ENCODE data around the gene ZNF730. TPM values are rescaled to one million over a fixed set of nuclear protein-coding genes. Genes with fewer than 3 reads are reported as not detected.
"Not testable (repeated sequence)": the region's sequence is repeated elsewhere in the genome, so short reads cannot be mapped to it uniquely, and the experiment has no call there.

The ZNF730 gene
- not detected for total RNA-seq
- 0 to 0.46 reads per million in 2 donors for total RNA-seq

DNA sequence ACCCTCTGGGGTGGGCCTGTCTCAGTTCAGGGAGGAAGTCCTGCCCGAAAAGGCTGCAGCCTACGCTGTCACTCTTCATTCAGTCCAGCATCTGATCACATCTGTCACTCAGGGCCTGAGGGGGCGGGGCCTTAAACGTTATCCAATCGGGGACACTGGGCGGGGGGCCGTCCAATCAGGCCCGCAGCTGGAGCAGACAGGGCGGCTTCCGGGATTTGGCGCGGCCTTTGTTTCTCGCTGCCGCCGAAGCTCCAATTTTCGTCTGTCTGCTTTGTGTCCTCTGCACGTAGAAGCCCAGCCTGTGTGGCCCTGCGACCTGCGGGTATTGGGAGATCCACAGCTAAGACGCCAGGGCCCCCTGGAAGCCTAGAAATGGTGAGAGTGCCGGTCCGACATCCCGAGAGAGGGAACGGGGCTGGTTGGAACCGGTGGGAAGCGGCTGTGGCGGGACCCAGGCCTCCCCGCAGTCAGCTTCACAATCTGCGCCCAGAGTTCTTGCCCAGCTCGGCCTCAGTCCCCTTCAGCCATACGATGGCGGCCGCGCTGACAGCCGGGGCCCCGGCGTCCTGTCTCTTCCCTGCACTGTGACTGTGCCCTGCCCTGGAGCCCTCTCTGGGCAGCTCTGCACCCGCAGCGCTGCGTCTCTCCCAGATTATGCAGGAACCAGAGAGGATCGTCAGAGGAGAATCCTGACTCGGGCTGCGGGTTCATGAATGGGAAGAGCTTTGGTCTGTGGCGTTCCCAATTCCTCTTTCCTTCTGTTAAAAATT is at the start of gene ZNF730:
ZNF730 (plus strand) TSS at position 224 of the 770 bp plus-strand sequence; CDS start at position 373, 149 bp downstream.
- no peaks in the 10 kb centered on the region for H3K9me3 ChIP-seq (ENCODE audit: control insufficient read depth, low read length, poor library complexity, severe bottlenecking)
- no peaks in the 10 kb centered on the region for H3K36me3 Mint-ChIP-seq (ENCODE audit: low read depth)
- DNase-seq (peak in 2 of 3 donors; percentile 23 to 26), ATAC-seq (peak; percentile 93)
- H3K4me3 Mint-ChIP-seq = peak within 1 kb of the TSS; percentile 80
- peaks cover 4% of the 10 kb centered on the region for H3K27me3 Mint-ChIP-seq
- no peaks in the 10 kb centered on the region for H3K4me1 Mint-ChIP-seq
- H3K27ac Mint-ChIP-seq = no peak within 1 kb of the TSS

DNA sequence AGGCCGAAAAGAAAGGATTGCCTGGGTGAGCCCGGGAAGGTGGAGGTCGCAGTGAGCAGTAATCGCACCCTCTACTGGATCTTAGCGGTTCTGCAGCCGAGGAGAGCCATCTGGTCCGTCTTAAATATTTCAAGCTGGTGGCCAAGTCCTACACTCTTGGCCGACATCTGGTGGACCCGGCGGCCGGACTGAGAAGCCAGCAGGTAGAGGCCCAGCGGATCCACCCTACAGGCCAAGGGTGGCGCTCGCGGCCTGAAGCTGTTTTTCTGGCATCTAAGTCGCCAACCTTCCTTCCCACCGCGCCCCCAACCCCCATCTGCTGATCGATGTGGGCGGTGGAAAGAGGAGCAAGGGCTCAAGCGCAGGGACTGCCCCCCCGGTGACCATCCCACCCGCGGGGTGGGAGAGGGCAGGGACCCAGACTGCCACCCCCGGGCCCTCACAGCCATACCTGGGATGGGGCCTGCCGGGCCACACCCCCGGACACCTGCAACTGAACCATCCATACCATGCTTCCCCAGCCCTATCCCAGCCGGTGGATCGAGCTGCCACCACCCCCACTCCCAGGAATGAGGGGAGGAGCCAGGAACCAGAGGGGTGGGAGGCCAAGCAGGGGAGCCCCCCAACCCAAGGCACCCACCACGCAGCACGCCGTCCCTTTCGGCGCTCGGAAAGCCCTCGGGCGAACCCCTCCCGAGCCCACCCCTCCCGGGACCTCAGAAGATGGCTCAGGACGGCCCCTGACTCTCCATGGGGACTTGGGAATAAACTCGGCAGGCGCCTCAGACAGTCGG is 46.3 kb upstream of the ZNF730 start:
- H3K36me3 Mint-ChIP-seq (ENCODE audit: low read depth) = no peaks in the 10 kb centered on the region
- no peak for ATAC-seq
- H3K27me3 Mint-ChIP-seq = no peaks in the 10 kb centered on the region
- H3K9me3 ChIP-seq (ENCODE audit: control insufficient read depth, low read length, poor library complexity, severe bottlenecking) = no peaks in the 10 kb centered on the region
- no peak overlapping the region for H3K27ac Mint-ChIP-seq
- H3K4me3 Mint-ChIP-seq = no peak overlapping the region
- DNase-seq = no peak
- H3K4me1 Mint-ChIP-seq = no peaks in the 10 kb centered on the region

DNA sequence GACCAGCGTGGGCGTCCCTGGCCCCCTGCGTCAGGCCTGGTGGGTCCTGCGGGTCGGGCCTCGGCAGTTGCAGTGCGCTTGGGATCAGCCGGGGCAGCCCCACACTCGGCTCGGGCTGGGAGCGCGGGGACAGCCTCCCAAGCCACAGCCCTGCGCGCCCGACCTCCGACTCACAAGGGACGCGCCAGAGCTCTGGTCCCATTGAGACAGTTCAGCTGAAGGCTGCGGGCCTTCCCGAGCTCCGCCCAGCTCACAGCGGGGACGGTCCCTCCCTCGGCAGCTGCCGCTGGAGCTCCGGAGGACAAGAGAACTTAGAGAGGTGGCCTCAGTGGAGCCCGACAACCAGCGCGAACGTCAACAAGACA is 45.7 kb upstream of the ZNF730 start:
- no peaks in the 10 kb centered on the region for H3K9me3 ChIP-seq (ENCODE audit: control insufficient read depth, low read length, poor library complexity, severe bottlenecking)
- Mint-ChIP-seq H3K4me3 (no peak overlapping the region), H3K27me3 (peaks cover 2% of the 10 kb centered on the region), H3K4me1 (no peaks in the 10 kb centered on the region), H3K27ac (no peak overlapping the region), H3K36me3 (ENCODE audit: low read depth) (no peaks in the 10 kb centered on the region)
- no peak for DNase-seq
- no peak for ATAC-seq

DNA sequence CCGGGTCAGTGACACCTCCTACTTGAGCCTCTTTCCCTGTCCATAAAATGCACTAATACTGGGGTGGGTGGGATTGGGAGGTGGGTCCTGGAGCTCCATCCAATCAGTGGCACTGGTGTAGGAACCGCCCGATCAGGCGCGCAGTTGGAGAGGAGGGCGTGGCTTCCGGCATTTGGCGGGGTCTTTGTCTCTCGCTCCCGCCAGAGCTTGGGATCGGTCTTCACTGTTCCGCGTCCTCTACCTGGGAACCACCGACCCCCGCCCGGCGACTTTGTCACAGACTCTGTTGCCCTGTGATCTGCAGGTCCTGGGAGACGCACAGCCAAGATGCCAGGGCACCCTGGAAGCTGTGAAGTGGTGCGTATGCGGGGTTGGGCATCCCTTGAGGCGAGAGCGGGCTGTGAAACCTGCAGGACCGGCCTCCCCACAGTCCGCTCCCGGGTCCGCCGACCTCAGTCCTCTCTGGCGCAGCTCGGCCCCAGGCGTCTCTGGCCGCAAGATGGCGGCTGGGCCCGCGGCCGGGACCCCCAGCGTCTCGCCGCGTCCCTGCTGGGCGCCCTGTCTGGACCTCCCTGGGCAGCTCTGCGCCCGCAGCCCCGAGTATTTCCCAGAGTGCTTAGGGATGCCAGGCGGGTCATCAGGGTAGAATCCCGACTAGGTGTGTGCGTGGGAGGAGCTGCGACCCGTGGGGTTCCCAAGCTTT is 41.6 kb upstream of the ZNF730 start:
- no peak overlapping the region for H3K4me3 Mint-ChIP-seq
- no peak for ATAC-seq
- DNase-seq = no peak

DNA sequence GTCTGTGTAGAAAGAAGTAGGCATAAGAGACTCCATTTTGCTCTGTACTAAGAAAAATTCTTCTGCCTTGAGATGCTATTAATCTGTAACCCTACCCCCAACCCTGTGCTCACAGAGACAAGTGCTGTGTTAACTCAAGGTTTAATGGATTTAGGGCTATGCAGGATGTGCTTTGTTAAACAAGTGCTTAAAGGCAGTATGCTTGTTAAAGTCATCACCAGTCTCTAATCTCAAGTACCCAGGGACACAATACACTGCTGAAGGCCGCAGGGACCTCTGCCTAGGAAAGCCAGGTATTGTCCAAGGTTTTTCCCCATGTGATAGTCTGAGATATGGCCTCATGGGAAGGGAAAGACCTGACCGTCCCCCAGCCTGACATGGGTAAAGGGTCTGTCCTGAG is 39.0 kb upstream of the ZNF730 start:
- not testable (repeated sequence) for DNase-seq; H3K4me3 Mint-ChIP-seq; H3K9me3 ChIP-seq (ENCODE audit: control insufficient read depth, low read length, poor library complexity, severe bottlenecking); H3K4me1 Mint-ChIP-seq; H3K36me3 Mint-ChIP-seq (ENCODE audit: low read depth); ATAC-seq; H3K27ac Mint-ChIP-seq
- H3K27me3 Mint-ChIP-seq = peaks cover 12% of the 10 kb centered on the region

More for the DNA sequence above, 41.6 kb upstream of the ZNF730 start:
- H3K36me3 Mint-ChIP-seq (ENCODE audit: low read depth) = no peaks in the 10 kb centered on the region
- H3K4me1 Mint-ChIP-seq = no peaks in the 10 kb centered on the region
- H3K27ac Mint-ChIP-seq = no peak overlapping the region
- peaks cover 12% of the 10 kb centered on the region for H3K27me3 Mint-ChIP-seq
- H3K9me3 ChIP-seq (ENCODE audit: control insufficient read depth, low read length, poor library complexity, severe bottlenecking) = no peaks in the 10 kb centered on the region

DNA sequence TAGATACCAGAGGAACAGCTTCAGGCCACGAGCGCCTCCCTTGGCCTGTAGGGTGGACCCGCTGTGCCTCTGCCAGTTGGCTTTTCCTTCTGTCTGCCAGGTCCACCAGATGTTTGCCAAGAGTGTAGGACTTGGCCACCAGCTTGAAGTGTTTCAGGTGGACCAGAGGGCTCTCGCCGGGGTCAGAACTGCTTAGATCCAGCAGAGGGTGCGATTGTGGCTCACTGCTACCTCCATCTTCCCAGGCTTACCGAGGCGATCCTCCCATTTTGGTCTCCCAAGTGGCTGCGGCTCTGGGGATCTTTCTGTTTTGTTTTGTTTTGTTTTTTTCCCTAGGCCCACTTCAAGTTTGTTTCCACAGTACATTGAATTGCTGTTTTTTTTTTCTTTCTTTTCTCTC is 23.0 kb upstream of the ZNF730 start:
- Mint-ChIP-seq H3K4me3 (no peak overlapping the region), H3K4me1 (no peaks in the 10 kb centered on the region), H3K27me3 (no peaks in the 10 kb centered on the region), H3K27ac (no peak overlapping the region), H3K36me3 (ENCODE audit: low read depth) (no peaks in the 10 kb centered on the region)
- H3K9me3 ChIP-seq (ENCODE audit: control insufficient read depth, low read length, poor library complexity, severe bottlenecking) = peaks cover 5% of the 10 kb centered on the region
- DNase-seq (no peak), ATAC-seq (no peak)

DNA sequence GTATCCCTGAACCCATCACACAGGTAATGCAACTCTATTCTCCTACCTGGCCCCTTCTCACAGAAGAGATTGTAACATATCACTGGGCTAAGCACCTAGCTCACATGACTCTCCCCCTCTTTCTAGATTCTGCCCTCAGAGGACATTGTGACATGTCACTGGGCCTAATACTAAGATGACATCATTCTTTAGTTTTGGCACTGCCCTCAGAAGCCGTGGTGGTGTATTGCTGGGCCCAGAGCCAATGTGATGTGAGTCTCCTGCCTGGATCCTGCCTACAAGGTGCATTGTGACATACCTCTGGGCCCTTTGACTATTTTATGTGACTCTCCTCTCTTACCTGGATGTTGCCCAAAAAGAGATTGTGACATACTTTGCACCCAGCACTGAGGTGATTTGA is 21.4 kb upstream of the ZNF730 start:
- Mint-ChIP-seq H3K4me3 (no peak overlapping the region), H3K27me3 (no peaks in the 10 kb centered on the region), H3K27ac (no peak overlapping the region), H3K4me1 (no peaks in the 10 kb centered on the region), H3K36me3 (ENCODE audit: low read depth) (no peaks in the 10 kb centered on the region)
- H3K9me3 ChIP-seq (ENCODE audit: control insufficient read depth, low read length, poor library complexity, severe bottlenecking) = peaks cover 5% of the 10 kb centered on the region
- ATAC-seq (no peak), DNase-seq (no peak)

DNA sequence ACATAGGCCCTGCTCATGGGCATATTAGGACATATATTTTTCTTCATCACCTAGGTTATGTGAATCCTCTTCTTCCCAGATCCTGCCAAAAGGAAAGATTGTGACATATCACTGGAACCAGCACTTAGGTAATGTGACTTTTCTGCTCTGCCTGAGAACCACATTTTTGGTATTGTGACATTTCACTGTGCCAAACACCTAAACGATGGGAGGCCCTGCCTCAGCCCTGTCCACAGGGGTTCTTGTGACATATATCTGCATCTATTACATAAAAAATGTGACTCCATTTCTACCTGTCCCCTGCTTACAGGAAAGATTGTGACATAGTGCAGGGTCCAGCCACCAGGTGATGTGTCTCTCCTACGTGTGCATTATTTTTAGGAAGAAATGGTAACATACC is 18.5 kb upstream of the ZNF730 start:
- no peaks in the 10 kb centered on the region for H3K27me3 Mint-ChIP-seq
- DNase-seq (no peak), ATAC-seq (no peak)
- no peaks in the 10 kb centered on the region for H3K4me1 Mint-ChIP-seq
- peaks cover 5% of the 10 kb centered on the region for H3K9me3 ChIP-seq (ENCODE audit: control insufficient read depth, low read length, poor library complexity, severe bottlenecking)
- H3K27ac Mint-ChIP-seq = no peak overlapping the region
- no peak overlapping the region for H3K4me3 Mint-ChIP-seq
- no peaks in the 10 kb centered on the region for H3K36me3 Mint-ChIP-seq (ENCODE audit: low read depth)

DNA sequence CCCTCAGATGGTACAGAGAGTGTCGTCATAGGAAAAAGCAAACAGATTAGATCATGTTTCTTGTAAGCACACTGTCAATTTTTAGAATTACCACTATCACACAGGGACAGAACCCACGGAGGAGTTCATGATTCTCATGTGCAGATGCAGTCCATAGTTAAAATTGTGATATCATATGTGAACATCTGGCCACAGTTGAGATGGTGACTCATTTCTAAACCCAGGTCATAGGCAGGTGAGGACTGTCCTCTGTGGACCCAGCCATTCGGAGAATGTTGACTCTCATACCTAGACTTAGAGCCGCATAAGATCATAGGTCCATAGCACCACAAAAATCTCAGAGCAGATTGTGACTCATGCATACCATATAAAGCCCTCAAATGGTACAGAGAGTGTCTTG is 17.8 kb upstream of the ZNF730 start:
- H3K4me1 Mint-ChIP-seq = no peaks in the 10 kb centered on the region
- peaks cover 5% of the 10 kb centered on the region for H3K9me3 ChIP-seq (ENCODE audit: control insufficient read depth, low read length, poor library complexity, severe bottlenecking)
- no peaks in the 10 kb centered on the region for H3K27me3 Mint-ChIP-seq
- ATAC-seq (no peak), DNase-seq (no peak)
- H3K4me3 Mint-ChIP-seq = no peak overlapping the region
- H3K27ac Mint-ChIP-seq = no peak overlapping the region
- H3K36me3 Mint-ChIP-seq (ENCODE audit: low read depth) = no peaks in the 10 kb centered on the region

DNA sequence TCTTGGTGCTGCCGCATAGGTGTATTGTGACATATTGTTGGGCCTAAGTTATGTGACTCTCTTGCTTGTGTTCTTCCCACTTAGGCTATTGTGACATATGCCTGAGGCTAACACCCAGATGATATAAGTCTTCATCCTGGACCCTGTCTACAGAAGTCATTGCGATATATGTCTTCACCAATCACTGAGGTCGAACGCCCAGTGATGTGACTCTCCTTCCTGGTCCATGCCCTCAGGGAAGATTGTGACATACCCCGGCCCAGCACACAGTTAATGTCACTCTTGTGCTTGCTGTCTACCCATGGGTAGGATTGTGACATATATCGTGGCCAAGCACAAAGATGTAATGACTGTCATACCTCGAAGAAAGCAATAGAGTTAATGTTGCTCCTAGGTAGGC is 16.9 kb upstream of the ZNF730 start:
- no peak for ATAC-seq
- H3K27me3 Mint-ChIP-seq = no peaks in the 10 kb centered on the region
- H3K9me3 ChIP-seq (ENCODE audit: control insufficient read depth, low read length, poor library complexity, severe bottlenecking) = peaks cover 5% of the 10 kb centered on the region
- no peak for DNase-seq
- H3K36me3 Mint-ChIP-seq (ENCODE audit: low read depth) = no peaks in the 10 kb centered on the region
- H3K4me1 Mint-ChIP-seq = no peaks in the 10 kb centered on the region
- H3K27ac Mint-ChIP-seq = no peak overlapping the region
- H3K4me3 Mint-ChIP-seq = no peak overlapping the region

DNA sequence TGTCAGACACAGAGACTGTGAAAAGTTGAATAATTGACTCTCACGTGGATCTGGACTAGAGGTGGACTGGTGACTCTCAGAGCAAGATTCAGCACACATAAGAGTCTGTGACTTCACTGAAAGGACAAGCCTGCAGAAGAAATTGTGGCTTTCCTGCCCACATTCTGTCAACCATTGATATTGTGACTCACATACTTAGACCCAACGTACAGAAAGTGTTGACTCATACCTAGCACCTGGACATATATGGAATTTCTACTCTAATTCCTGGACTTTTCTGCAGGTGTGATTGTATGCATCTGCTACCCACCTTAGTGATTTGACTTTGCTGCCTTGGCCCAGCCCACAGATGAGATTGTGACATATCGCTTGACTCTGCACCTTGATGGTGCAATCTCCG is 15.6 kb upstream of the ZNF730 start:
- H3K4me3 Mint-ChIP-seq = no peak overlapping the region
- no peak for DNase-seq
- ATAC-seq = no peak
- peaks cover 5% of the 10 kb centered on the region for H3K9me3 ChIP-seq (ENCODE audit: control insufficient read depth, low read length, poor library complexity, severe bottlenecking)
- H3K36me3 Mint-ChIP-seq (ENCODE audit: low read depth) = no peaks in the 10 kb centered on the region
- no peaks in the 10 kb centered on the region for H3K27me3 Mint-ChIP-seq
- no peaks in the 10 kb centered on the region for H3K4me1 Mint-ChIP-seq
- no peak overlapping the region for H3K27ac Mint-ChIP-seq

DNA sequence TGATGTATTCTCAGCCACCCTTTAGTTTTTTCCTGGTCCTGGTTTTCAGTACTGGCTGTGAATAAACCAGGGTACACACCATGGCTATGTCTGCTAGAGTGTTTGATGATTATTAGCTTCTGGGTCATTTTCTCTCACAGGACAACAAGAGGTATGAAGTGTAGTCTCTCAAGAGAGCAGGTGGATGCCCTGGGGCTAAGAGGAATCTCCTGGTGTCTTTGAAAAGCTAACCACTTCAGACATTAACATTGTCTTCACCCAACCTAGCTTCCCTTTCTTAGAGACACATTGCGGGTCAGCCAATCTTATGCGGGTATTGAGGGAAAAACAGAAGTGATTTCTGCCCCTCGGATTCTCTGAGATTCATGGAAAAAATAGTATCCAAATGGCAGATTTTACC is 1.6 kb downstream of the ZNF730 start:
- H3K27me3 Mint-ChIP-seq = peaks cover 4% of the 10 kb centered on the region
- no peaks in the 10 kb centered on the region for H3K36me3 Mint-ChIP-seq (ENCODE audit: low read depth)
- H3K9me3 ChIP-seq (ENCODE audit: control insufficient read depth, low read length, poor library complexity, severe bottlenecking) = no peaks in the 10 kb centered on the region
- ATAC-seq (no peak), DNase-seq (no peak)
- no peak overlapping the region for H3K27ac Mint-ChIP-seq
- no peaks in the 10 kb centered on the region for H3K4me1 Mint-ChIP-seq
- no peak overlapping the region for H3K4me3 Mint-ChIP-seq

DNA sequence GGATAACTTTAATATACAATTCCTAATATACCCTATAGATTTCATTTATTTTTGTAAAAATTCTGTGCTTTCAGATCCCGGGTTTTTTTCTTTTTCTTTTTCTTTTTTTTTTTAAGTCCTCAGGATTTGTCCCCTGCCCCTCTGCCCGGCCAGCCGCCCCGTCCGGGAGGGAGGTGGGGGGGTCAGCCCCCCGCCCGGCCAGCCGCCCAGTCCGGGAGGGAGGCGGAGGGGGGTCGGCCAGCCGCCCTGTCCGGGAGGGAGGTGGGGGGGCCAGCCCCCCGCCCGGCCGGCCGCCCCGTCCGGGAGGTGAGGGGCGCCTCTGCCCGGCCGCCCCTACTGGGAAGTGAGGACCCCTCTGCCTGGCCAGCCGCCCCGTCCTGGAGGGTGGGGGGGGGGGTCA is 17.4 kb downstream of the ZNF730 start:
- not testable (repeated sequence) for H3K27ac Mint-ChIP-seq

More for the DNA sequence above, 17.4 kb downstream of the ZNF730 start:
- not testable (repeated sequence) for H3K36me3 Mint-ChIP-seq (ENCODE audit: low read depth); H3K9me3 ChIP-seq (ENCODE audit: control insufficient read depth, low read length, poor library complexity, severe bottlenecking); ATAC-seq; H3K4me3 Mint-ChIP-seq; H3K4me1 Mint-ChIP-seq; DNase-seq; H3K27me3 Mint-ChIP-seq

Measured in T-helper 17 cell (primary cell).